Peyer's patch (tissue), 4 donors: Measurements from ENCODE around the gene NR1I3. TPM values are rescaled to one million over a fixed set of nuclear protein-coding genes. Genes with fewer than 3 reads are reported as not detected.

Experiments
- DNase-seq, 3 donors: peaks; one replicate each; pipeline ENCODE4 v3.0.0-alpha.2; 2017 to 2019
- H3K27ac ChIP-seq, 4 donors: fragments of 200-600 bp; sonication (generic); one replicate each; pipeline ENCODE4 v1.5.1; 2016 to 2019
- H3K27me3 ChIP-seq, 2 donors: fragments of 200-600 bp; sonication (generic); one replicate each; pipeline ENCODE4 v1.5.1; 2019
- H3K36me3 ChIP-seq, 3 donors: fragments of 200-600 bp; sonication (generic); one replicate each; pipeline ENCODE4 v1.5.1; 2016 to 2019
- H3K4me1 ChIP-seq, 4 donors: fragments of 200-600 bp; sonication (generic); one replicate each; pipeline ENCODE4 v1.5.1; 2016 to 2019
- H3K4me3 ChIP-seq, 4 donors: fragments of 200-600 bp; sonication (generic); 1 replicate in 3 of 4; 2 replicates in 1 of 4; pipeline ENCODE4 v1.5.1; 2016 to 2019; ENCODE audit warnings: mild to moderate bottlenecking in 1 of 4
- H3K9me3 ChIP-seq, 4 donors: fragments of 200-600 bp; sonication (generic); one replicate each; pipeline ENCODE4 v1.5.1; 2016 to 2019; ENCODE audit warnings: mild to moderate bottlenecking in 1 of 4
- POLR2A ChIP-seq, 2 donors: fragments of 450-650 bp; IDR thresholded peaks; one replicate each; pipeline ENCODE4 v1.5.1; 2017; ENCODE audit warnings: antibody characterized with exemption in 2 of 2, mild to moderate bottlenecking in 2 of 2, moderate library complexity in 2 of 2
- total RNA-seq, 4 donors: library from RNA; depleted of rRNA; stranded (reverse); fragments of >200 nt; gene quantifications; one replicate each; pipeline ENCODE4 v1.1.0, GENCODE V29; 2016
- TF ChIP-seq, protein P1 (sequence below), 6 experiments: fragments of 450-650 bp in 4 of 6; fragments of 200-600 bp in 2 of 6; sonication (generic) in 1 of 6; IDR thresholded peaks; one replicate each; pipeline ENCODE4 v1.5.1; 2017 to 2019; ENCODE audit warnings: antibody characterized with exemption in 6 of 6, mild to moderate bottlenecking in 3 of 6, moderate library complexity in 1 of 6

NR1I3 gene
- total RNA-seq, 4 donors from 2014 or later = 3.2 TPM; not detected in 3

DNA sequence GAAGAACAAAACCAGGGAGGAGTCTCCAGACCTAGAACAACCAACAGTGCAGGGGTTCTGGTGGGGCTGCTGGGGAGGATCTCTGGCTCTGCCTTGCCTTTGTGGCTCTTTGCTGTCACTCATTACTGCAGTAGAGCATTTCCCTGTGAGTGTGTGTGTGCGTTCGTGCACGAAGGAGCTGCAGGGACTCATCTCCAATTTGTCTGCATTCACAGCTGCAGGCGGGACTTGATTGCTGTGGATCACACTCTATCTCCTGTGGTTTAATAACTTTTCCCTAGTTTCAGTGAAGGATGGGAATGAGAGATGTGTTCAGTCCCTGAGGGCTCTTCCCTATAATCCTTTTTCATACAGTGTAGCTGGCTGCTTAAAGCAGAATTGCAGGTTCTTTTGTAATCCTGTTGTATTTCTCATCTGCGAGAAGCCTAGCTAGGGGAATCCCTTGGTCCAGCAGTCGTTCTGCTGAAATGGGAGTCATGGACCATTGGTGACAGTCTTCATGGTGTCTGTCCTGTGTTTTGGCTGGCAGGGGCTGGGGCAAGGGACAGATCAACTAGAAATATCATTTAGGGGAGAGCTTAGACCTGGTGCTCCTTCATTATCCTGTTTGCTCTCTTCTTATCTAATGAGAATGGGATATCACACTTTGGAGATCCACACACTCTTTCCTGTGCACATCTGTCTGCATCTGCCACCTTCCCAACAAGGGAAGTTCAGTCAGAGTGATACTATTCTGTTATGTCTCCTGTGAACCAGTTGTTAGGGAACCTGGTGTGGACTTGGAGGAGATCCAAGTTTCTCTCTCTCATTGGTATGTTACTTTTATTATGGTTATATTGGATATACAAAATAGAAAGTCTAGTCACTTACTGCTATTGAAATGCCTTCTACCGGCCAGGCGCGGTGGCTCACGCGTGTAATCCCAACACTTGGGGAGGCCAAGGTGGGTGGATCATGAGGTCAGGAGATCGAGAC lies 23.5 kb upstream of the NR1I3 start:
- no peak overlapping the region for H3K4me3 ChIP-seq
- H3K36me3 ChIP-seq = no peaks in the 10 kb centered on the region
- no peak overlapping the region for H3K27ac ChIP-seq
- DNase-seq = no peak
- TF ChIP-seq POLR2A (IDR thresholded peaks at IDR 0.05) = no peak
- TF ChIP-seq, protein P1, sequence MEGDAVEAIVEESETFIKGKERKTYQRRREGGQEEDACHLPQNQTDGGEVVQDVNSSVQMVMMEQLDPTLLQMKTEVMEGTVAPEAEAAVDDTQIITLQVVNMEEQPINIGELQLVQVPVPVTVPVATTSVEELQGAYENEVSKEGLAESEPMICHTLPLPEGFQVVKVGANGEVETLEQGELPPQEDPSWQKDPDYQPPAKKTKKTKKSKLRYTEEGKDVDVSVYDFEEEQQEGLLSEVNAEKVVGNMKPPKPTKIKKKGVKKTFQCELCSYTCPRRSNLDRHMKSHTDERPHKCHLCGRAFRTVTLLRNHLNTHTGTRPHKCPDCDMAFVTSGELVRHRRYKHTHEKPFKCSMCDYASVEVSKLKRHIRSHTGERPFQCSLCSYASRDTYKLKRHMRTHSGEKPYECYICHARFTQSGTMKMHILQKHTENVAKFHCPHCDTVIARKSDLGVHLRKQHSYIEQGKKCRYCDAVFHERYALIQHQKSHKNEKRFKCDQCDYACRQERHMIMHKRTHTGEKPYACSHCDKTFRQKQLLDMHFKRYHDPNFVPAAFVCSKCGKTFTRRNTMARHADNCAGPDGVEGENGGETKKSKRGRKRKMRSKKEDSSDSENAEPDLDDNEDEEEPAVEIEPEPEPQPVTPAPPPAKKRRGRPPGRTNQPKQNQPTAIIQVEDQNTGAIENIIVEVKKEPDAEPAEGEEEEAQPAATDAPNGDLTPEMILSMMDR (IDR thresholded peaks at IDR 0.05) = no peak
- peaks cover 0 to 21% (median 0%) of the 10 kb centered on the region in 4 donors for H3K4me1 ChIP-seq
- H3K9me3 ChIP-seq = peaks cover 0 to 11% (median 5%) of the 10 kb centered on the region in 4 donors
- peaks cover 0 to 9% of the 10 kb centered on the region in 2 donors for H3K27me3 ChIP-seq

DNA sequence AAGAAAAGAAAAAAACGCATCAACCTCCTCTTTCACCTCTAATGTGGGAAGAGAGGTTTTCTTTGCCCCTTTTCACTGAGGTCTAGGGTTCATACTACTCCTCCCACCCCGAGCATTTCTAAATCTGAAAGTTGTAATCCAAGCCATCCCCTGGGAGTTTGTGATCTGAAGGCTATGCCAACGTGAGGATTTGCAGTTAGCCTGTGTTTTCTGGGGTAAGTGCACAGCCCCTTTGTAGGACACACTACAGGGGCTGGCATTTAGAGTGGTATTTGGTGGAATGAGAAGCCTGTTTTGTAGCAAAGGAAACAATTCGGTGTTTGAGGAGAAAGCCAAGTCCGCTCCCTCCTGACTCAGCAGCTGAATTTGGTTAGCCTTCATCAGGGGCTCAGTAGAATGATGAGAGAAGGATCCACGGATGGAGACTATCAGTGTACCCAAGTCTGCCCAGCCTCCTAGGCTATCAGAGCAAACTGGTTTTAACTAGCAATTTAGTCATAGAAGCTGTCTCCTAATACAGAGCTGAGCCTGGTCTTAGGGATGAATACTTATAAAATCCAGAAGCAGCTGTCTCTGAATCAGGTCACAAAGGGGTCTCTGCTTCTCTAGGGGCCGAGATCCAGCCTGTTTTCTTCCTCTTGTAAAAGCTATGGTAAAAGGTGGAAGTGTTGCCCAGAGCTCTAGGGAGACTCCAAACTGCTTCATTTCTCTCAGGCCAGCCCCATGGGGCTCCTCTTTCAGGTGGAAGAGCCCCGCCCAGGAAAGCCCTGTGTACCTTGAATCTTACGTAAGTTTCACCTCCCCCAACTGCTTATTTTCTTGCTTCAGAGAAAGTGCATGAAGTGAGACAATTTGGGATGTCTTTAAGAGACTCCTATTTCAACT lies 22.6 kb upstream of the NR1I3 start:
- Histone ChIP-seq H3K36me3 (no peaks in the 10 kb centered on the region), H3K9me3 (peaks cover 0 to 12% (median 5%) of the 10 kb centered on the region in 4 donors), H3K27me3 (peaks cover 0 to 9% of the 10 kb centered on the region in 2 donors), H3K4me1 (peaks cover 0 to 21% (median 0%) of the 10 kb centered on the region in 4 donors), H3K27ac (no peak overlapping the region), H3K4me3 (no peak overlapping the region)
- no peak for DNase-seq
- no peak for TF ChIP-seq POLR2A (IDR thresholded peaks at IDR 0.05)
- TF ChIP-seq, protein P1 (IDR thresholded peaks at IDR 0.05) = no peak

DNA sequence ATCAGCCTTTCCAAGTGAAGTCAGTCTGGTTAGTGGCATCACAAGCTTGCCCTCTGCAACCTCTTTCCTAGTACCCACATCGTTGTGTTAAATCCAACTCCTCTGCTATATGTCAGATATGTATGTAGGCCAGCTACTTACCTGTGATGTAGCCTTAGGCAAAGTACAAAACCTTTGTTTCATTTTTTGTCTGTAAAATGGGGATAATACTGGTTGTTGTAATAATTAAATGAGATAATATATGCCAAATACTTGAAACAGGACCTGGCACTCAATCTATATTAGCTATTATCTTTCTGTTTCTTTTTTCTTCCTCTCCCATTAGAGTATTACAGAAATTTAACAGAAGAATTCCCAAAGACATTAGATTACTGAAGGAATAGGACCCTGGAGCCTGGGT lies 21.8 kb upstream of the NR1I3 start:
- Histone ChIP-seq H3K4me3 (no peak overlapping the region), H3K9me3 (peaks cover 0 to 12% (median 5%) of the 10 kb centered on the region in 4 donors), H3K27me3 (peaks cover 0 to 9% of the 10 kb centered on the region in 2 donors), H3K4me1 (peaks cover 0 to 21% (median 0%) of the 10 kb centered on the region in 4 donors), H3K36me3 (no peaks in the 10 kb centered on the region), H3K27ac (no peak overlapping the region)
- no peak for TF ChIP-seq POLR2A (IDR thresholded peaks at IDR 0.05)
- TF ChIP-seq, protein P1 (IDR thresholded peaks at IDR 0.05) = no peak
- no peak for DNase-seq

DNA sequence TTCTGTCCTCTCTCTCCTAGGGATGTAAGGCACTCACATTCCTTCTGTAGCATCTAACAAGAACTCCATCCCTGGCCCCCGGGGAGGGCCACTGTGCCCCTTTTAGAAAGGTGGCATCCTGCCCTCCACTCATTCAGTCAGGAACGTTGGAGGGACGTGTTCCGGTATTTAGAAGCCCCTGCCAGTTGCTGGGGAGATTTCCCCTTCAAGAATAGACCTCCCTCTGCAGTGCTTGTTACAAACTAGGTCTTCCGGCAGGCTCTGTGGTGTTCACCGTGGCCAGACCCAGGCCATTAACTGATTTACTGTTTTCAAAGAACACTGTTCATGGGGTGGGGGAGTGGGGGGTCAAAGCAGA lies 21.3 kb upstream of the NR1I3 start:
- Histone ChIP-seq H3K4me1 (peaks cover 0 to 21% (median 0%) of the 10 kb centered on the region in 4 donors), H3K9me3 (peaks cover 0 to 12% (median 5%) of the 10 kb centered on the region in 4 donors), H3K27ac (no peak overlapping the region), H3K4me3 (peak overlapping the region in 2 of 4 donors; percentile 53 to 59), H3K36me3 (no peaks in the 10 kb centered on the region), H3K27me3 (peaks cover 0 to 9% of the 10 kb centered on the region in 2 donors)
- no peak for TF ChIP-seq POLR2A (IDR thresholded peaks at IDR 0.05)
- TF ChIP-seq, protein P1 (IDR thresholded peaks at IDR 0.05) = no peak
- no peak for DNase-seq
